NOMO-1 treated with DMSO at 0.1 percent for 48 hours (cell line): ENCODE results near the gene TMEM144.

Source experiments
- DNase-seq: peaks from one replicate; lab custom pipeline; 2025; ENCODE audit not compliant: unreplicated experiment; lab: John Stamatoyannopoulos, UW

The TMEM144 gene

DNA sequence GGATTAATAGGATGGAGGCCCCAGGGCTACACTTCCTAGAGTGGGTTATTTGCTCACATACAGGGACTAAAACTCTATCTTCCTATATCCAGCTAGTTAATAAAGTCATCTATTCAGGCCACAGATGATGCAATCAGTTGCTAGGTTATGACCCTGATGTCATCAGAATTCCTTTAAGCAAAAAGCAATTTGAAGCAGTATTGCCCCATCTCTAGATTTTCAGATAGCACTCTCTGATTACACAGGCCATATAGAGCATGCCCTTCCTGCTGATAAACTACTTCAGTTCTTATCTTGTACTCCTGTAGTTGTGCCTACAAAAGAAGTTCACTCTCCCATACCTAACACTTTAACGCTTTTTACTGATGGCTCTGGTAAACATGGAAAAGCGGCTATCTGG, 84.8 kb downstream of the TMEM144 start:
- DNase-seq = no peak

DNA sequence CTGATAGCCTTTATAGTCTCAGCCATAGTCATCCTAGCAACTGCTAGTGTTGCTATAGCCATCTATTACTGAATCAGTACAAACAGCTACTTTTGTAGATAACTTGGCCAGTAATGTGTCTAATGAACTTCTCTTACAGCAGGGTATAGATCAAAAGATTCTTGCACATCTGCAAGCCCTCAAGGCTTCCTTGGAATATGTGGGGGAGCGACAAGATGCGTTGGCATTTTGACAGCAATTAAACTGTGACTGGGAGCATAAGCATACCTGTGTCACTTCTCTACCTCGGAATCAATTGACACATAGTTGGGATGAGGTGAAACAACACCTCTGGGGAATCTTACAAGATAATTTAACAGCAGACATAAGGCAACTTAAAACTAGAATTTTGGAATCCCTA, 87.6 kb downstream of the TMEM144 start:
- no peak for DNase-seq

DNA sequence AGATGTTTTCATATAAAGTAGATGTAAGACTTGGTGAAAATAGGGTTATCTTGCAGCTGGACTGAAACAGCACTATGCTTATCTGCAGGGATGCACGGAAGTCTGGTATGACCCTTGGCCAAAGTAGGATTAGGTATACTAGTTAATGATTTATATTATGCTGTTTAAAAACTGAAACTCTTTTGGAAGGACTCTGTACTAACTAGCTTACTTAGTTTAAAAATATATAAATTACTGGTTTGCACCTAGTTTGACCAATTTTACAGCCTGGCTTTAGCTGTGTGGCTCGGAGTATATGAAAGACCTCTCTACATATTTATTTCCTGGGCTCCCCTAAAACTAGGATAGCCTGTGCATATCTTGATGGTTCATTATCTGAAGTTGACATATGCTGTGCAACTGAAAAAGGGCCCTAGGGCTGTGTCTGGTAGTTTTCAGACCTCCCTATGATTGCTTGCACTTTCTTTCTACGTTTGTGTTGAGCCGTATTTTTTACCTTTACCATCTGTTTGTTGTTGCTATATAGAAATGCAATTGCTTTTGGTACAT, 89.2 kb downstream of the TMEM144 start:
- DNase-seq = no peak

DNA sequence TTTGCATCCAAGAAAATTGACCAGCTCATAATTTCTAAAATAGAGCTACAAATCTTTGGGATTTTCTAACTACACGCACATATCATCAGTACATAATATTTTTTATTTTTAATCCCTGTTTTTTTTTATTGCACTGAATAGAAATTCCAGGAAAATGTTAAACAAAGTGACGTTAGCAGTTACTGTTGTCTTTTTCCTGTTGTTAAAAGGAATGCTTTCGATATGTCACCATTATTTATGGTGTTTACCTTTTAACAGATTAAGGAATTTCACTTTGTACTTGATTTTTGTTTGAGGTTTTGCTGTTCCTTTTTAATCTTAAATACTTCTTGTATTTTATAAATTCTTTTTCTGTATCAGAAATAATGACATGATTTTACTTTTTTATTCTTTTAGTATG, 89.7 kb downstream of the TMEM144 start:
- DNase-seq = no peak

DNA sequence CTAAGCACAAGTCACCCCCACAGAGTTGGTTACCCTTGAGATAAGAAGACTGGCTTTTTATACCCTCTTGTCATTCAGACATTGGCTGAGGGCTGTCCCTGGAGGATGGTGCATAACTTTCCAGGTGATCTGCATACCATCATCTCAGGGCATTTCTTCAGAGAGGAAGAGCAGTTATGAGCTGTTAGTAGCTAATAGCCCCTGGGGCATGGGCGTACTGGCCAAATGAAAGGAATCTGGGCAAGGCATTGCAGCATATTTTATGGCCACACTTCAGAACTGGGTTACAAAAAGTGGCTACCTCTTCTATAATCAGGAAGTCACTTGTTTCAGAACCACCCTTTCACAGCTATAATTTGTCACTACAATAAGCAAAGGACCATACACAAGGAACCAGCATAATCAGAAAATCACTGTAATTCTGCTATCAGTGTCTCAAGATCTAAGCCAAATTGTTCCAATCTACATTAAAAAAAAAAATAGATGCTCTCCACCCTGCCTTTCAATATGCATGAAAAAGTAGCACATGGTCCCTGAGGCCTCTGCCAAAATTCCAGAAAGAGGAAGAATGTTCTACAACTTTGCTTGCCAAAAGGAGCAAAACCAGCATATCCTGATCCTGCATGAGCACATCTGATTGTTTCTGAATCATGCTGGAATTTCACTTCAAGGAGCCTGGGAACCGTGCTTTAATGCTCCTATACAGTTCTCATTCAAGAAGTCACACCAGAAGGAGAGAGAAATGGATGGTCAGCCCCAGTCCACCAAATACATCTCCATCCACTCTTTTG, 92.0 kb downstream of the TMEM144 start:
- DNase-seq = no peak

DNA sequence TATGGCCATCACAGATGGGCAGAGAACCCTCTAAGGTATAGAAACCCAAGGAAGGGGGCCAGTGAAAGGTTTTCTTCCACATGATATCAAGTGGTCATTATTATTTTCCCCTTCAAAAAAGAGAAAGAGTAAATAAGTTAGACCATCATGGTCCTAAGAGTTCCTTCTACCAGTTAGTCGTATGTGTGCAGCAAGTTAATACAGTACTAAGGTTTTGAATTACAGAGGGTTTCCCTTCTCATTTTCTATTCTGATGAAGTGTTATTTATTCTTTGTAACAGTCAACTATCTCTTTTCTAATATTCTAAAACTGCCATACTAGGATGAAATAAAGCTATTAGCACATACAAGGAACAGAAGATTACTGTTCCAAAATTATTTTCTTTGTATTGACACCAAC, 94.4 kb downstream of the TMEM144 start:
- no peak for DNase-seq
